HEK293 (cell line): ENCODE data around the gene FTO.

Experiments used
- CTCF ChIA-PET: fragments of 350-600 bp; formaldehyde crosslinking; extraction: SDS; loops from one replicate; lab custom pipeline; 2021; ENCODE audit warnings: antibody characterized with exemption; lab: Yijun Ruan, JAX
- POLR2A ChIA-PET: fragments of 300-600 bp; formaldehyde crosslinking; extraction: SDS; loops from one replicate; lab custom pipeline; 2020; ENCODE audit warnings: antibody characterized with exemption, inconsistent platforms; lab: Yijun Ruan, JAX
- H3K27ac ChIP-seq: fragments of 200-500 bp; sonication (Bioruptor generic); 2 replicates; pipeline ENCODE4 v1.5.1; 2014; ENCODE audit warnings: low read depth, low read length, control low read depth, inconsistent platforms; ENCODE audit errors: extremely low read depth
- H3K36me3 ChIP-seq, 2 experiments: fragments of 200-500 bp in 1 of 2; sonication (Bioruptor generic) in 1 of 2; 1 replicate in 1 of 2; 2 replicates in 1 of 2; pipeline ENCODE4 v1.5.1; 2014 to 2017; ENCODE audit warnings: inconsistent platforms in 2 of 2, low read length in 2 of 2; ENCODE audit not compliant: control insufficient read depth in 2 of 2, insufficient read depth in 1 of 2
- H3K4me1 ChIP-seq: fragments of 200-500 bp; sonication (Bioruptor generic); 2 replicates; pipeline ENCODE4 v1.5.1; 2014; ENCODE audit warnings: mild to moderate bottlenecking, low read length, inconsistent platforms; ENCODE audit not compliant: control insufficient read depth, insufficient read depth
- H3K4me3 ChIP-seq: 2 replicates; pipeline ENCODE4 v1.5.1; 2011; ENCODE audit warnings: low read depth, mild to moderate bottlenecking, control low read depth, low read length, moderate library complexity
- H3K9me3 ChIP-seq: fragments of 200-500 bp; sonication (Bioruptor generic); 2 replicates; pipeline ENCODE4 v1.5.1; 2014; ENCODE audit warnings: low read depth, low read length, inconsistent platforms; ENCODE audit not compliant: control insufficient read depth, insufficient read depth
- CTCF ChIP-seq: fragments of 450-650 bp; formaldehyde crosslinking; IDR thresholded peaks from 2 replicates; pipeline ENCODE4 v1.5.1; 2016; ENCODE audit warnings: missing biosample characterization, missing genetic modification characterization
- HOXD13 ChIP-seq: sonication (generic); formaldehyde crosslinking; IDR thresholded peaks from 2 replicates; pipeline ENCODE4 v1.8.0; 2022; ENCODE audit warnings: missing genetic modification reagents, borderline replicate concordance
- IKZF3 ChIP-seq: fragments of 450-650 bp; IDR thresholded peaks from 2 replicates; pipeline ENCODE4 v1.5.0; 2018; ENCODE audit warnings: missing biosample characterization, mild to moderate bottlenecking, missing genetic modification characterization, moderate library complexity
- ZBTB11 ChIP-seq: fragments of 450-650 bp; formaldehyde crosslinking; conservative IDR thresholded peaks from 2 replicates; pipeline ENCODE4 v1.5.1; 2016; ENCODE audit warnings: low read depth, missing biosample characterization, missing genetic modification characterization
- ZBTB8A ChIP-seq: fragments of 450-650 bp; formaldehyde crosslinking; IDR thresholded peaks from 2 replicates; pipeline ENCODE4 v1.5.1; 2016; ENCODE audit warnings: missing biosample characterization, missing genetic modification characterization
- ZEB2 ChIP-seq: fragments of 450-650 bp; formaldehyde crosslinking; IDR thresholded peaks from 2 replicates; pipeline ENCODE4 v1.5.1; 2016; ENCODE audit warnings: missing biosample characterization, missing genetic modification characterization
- ZNF223 ChIP-seq: fragments of 450-650 bp; formaldehyde crosslinking; IDR thresholded peaks from 2 replicates; pipeline ENCODE4 v1.5.1; 2016; ENCODE audit warnings: missing biosample characterization, missing genetic modification characterization
- ZNF362 ChIP-seq: fragments of 450-650 bp; formaldehyde crosslinking; IDR thresholded peaks from 2 replicates; pipeline ENCODE4 v1.5.1; 2016; ENCODE audit warnings: missing biosample characterization, missing genetic modification characterization
- ZNF398 ChIP-seq: fragments of 450-650 bp; formaldehyde crosslinking; IDR thresholded peaks from 2 replicates; pipeline ENCODE4 v1.5.1; 2017; ENCODE audit warnings: missing biosample characterization, missing genetic modification characterization
- ZNF623 ChIP-seq: fragments of 450-650 bp; formaldehyde crosslinking; IDR thresholded peaks from 2 replicates; pipeline ENCODE4 v1.5.1; 2016; ENCODE audit warnings: missing biosample characterization, missing genetic modification characterization
- TF ChIP-seq, protein P1 (sequence below): fragments of 450-650 bp; formaldehyde crosslinking; IDR thresholded peaks from 2 replicates; pipeline ENCODE4 v1.5.0; 2017; ENCODE audit warnings: missing biosample characterization, missing genetic modification characterization, borderline replicate concordance

FTO gene

DNA sequence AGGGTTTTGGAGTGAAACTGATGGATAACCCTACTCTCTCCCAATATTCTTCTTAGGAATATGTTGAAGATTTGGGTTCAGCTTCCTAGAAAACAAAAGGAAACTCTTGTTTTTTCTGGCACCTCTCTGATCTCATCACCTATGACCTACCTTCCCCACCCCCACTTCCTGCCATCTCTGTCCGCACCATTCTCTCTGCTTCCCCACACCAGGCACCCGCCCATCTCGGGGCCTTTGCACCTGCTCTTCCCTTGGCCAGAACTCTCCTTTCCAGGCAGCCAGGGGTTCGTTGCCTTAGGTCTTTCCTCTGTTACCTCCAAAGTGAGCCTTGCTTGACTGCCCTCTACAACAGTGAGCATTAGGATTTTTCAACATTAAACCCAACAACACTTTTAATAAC lies 423.0 kb downstream of the FTO start:
- CTCF ChIA-PET, result no interaction called here
- H3K36me3 ChIP-seq, result no peaks in the 10 kb centered on the region
- H3K4me3 ChIP-seq, result no peak overlapping the region
- H3K4me1 ChIP-seq, result no peaks in the 10 kb centered on the region
- TF ChIP-seq ZEB2, result no peak
- TF ChIP-seq, protein P1, sequence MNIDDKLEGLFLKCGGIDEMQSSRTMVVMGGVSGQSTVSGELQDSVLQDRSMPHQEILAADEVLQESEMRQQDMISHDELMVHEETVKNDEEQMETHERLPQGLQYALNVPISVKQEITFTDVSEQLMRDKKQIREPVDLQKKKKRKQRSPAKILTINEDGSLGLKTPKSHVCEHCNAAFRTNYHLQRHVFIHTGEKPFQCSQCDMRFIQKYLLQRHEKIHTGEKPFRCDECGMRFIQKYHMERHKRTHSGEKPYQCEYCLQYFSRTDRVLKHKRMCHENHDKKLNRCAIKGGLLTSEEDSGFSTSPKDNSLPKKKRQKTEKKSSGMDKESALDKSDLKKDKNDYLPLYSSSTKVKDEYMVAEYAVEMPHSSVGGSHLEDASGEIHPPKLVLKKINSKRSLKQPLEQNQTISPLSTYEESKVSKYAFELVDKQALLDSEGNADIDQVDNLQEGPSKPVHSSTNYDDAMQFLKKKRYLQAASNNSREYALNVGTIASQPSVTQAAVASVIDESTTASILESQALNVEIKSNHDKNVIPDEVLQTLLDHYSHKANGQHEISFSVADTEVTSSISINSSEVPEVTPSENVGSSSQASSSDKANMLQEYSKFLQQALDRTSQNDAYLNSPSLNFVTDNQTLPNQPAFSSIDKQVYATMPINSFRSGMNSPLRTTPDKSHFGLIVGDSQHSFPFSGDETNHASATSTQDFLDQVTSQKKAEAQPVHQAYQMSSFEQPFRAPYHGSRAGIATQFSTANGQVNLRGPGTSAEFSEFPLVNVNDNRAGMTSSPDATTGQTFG, result no peak
- no peak for TF ChIP-seq CTCF
- TF ChIP-seq ZNF362 (tag by site-specific recombination), result no peak
- peak; percentile 40 for TF ChIP-seq ZNF623 (tag by site-specific recombination)
- no peak for TF ChIP-seq IKZF3 (tag by site-specific recombination)
- no peak for TF ChIP-seq ZBTB8A (tag by site-specific recombination)
- no peak overlapping the region for H3K27ac ChIP-seq
- H3K9me3 ChIP-seq, result no peaks in the 10 kb centered on the region
- POLR2A ChIA-PET, result no interaction called here

DNA sequence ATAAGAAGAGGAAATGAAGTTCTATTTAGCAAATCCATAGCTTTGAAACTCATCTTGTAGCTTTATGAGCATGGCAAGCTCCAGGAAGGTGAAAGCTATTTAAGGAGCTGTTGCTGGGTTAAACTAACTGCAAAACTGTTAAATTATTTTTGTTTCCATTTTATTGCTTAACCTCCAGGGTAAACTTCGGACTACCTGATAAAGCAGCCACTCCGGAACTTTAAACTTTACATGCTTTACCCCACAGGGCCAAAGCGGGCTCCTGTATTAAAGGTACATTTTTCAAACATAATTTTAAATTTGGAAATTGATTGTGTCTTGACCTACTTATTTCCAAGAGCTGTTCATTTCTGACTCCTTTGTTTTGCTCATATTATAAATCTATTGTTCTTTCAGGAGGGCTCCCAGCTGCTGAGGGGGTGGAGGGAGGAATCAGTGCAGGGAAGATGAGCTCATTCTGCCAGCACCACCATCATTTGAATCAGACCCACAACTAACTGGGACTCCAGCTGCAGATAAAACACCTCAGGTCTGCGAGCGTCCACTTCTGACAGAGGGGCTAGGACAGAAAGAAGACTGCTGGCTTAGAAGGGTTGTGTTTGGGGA lies 424.8 kb downstream of the FTO start:
- TF ChIP-seq ZNF398 (0 out of 2 replicates have a peak, but pooled peaks have one; percentile 23), ZNF223 (tag by site-specific recombination) (peak; percentile 32; the same call in 1 of the 2 replicates), HOXD13 (no peak), ZBTB11 (tag by site-specific recombination) (no peak)
- TF ChIP-seq, all 188 proteins: peak for 2
- POLR2A ChIA-PET, result interaction anchor here (1.7 kb wide), 1 partner anchor 158 kb away, joined by 4 read pairs; the partner anchor contains the start of gene IRX3

More for the DNA sequence above, 424.8 kb downstream of the FTO start:
- CTCF ChIA-PET, result no interaction called here
- Histone ChIP-seq H3K9me3 (no peaks in the 10 kb centered on the region), H3K27ac (no peak overlapping the region), H3K4me1 (no peaks in the 10 kb centered on the region), H3K36me3 (no peaks in the 10 kb centered on the region), H3K4me3 (no peak overlapping the region)
